Measurements from ENCODE around the gene DYNC1LI2. TPM values are rescaled to one million over a fixed set of nuclear protein-coding genes. Genes with fewer than 3 reads are reported as not detected.

DYNC1LI2 gene
- total and polyA plus RNA-seq, 10 of the 15 experiments (the other 5 are each of a cell fraction or from before 2014, with no cell fraction given) = 6.0 to 46.5 (median 33.7) TPM

DNA sequence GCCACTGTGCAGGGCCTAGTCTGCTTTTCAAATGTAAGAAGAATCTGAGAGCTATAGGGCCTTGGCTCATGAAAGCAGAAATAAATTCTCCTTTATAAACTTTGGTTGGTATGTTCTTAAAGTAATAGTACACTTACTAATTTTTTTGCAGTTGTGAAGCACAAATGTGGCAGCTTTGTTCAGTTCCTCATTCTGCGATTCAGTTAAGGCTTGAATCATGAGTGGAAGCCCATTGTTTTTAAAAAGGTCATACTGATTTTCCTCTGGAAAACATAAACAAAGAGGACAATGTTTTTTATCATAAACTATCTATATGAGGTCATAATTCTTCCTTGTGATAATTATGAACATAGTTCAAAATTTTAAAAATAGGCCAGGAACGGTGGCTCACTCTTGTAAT lies 23.6 kb upstream of the DYNC1LI2 start:
- WGBS (ENCODE audit: insufficient coverage, insufficient replicate concordance, low lambda C conversion rate, missing lambda C conversion rate) = 53% methylated on average over 2 of the region's 2 CpGs
- no peak for FAIRE-seq
- SMC1A ChIA-PET (ENCODE audit: uncharacterized antibody, unreplicated experiment) = interaction anchor here (1.8 kb wide), 1 partner anchor 9 kb away, joined by 7 read pairs; no protein-coding TSS in a partner anchor

More for the DNA sequence above, 23.6 kb upstream of the DYNC1LI2 start:
- Histone ChIP-seq H3K4me1 (ENCODE audit: control insufficient read depth, insufficient read depth, low read length) (no peaks in the 10 kb centered on the region), H3K27me3 (replicated peaks in 1 of 2; ENCODE audit: control insufficient read depth in 2 of 2, insufficient read depth in 2 of 2, low read length in 1 of 2) (no peaks in the 10 kb centered on the region), H3K36me3 (ENCODE audit: control insufficient read depth in 2 of 2, insufficient read depth in 2 of 2, low read length in 1 of 2) (no peaks in the 10 kb centered on the region), H4K20me1 (ENCODE audit: control insufficient read depth, insufficient read depth) (no peaks in the 10 kb centered on the region), H3K4me2 (ENCODE audit: control insufficient read depth, insufficient read depth) (no peak overlapping the region), H3K27ac (ENCODE audit: control insufficient read depth, insufficient read depth) (no peak overlapping the region), H3K4me3 (no peak overlapping the region), H3K9ac (ENCODE audit: control insufficient read depth, insufficient read depth, low read length) (no peak overlapping the region), H2AFZ (ENCODE audit: control insufficient read depth, low read depth, low read length) (no peak overlapping the region), H3K9me3 (replicated peaks; ENCODE audit: control insufficient read depth, insufficient read depth, low read length) (no peaks in the 10 kb centered on the region), H3K79me2 (ENCODE audit: control insufficient read depth, insufficient read depth, low read length) (no peaks in the 10 kb centered on the region)
- ChIA-PET RAD21 (ENCODE audit: unreplicated experiment) (no interaction called here), POLR2A (interaction anchor here (0.6 kb wide), 1 partner anchor 14 kb away, joined by 6 read pairs; no protein-coding TSS in a partner anchor), CTCF (interaction anchor here (1.0 kb wide), 1 partner anchor 24 kb away, joined by 3 read pairs; the partner anchor contains the start of gene DYNC1LI2)
- intact Hi-C loops (cut with micrococcal nuclease; ENCODE audit: unreplicated experiment) = no loop called here
- in situ Hi-C loops (cut with MboI) = no loop called here
- ATAC-seq = no peak
- BruUV-seq (replicated peaks) = no TSS peak
- DNase-seq (ENCODE audit: low read depth, low spot score) = no peak
- TF ChIP-seq, protein P1, sequence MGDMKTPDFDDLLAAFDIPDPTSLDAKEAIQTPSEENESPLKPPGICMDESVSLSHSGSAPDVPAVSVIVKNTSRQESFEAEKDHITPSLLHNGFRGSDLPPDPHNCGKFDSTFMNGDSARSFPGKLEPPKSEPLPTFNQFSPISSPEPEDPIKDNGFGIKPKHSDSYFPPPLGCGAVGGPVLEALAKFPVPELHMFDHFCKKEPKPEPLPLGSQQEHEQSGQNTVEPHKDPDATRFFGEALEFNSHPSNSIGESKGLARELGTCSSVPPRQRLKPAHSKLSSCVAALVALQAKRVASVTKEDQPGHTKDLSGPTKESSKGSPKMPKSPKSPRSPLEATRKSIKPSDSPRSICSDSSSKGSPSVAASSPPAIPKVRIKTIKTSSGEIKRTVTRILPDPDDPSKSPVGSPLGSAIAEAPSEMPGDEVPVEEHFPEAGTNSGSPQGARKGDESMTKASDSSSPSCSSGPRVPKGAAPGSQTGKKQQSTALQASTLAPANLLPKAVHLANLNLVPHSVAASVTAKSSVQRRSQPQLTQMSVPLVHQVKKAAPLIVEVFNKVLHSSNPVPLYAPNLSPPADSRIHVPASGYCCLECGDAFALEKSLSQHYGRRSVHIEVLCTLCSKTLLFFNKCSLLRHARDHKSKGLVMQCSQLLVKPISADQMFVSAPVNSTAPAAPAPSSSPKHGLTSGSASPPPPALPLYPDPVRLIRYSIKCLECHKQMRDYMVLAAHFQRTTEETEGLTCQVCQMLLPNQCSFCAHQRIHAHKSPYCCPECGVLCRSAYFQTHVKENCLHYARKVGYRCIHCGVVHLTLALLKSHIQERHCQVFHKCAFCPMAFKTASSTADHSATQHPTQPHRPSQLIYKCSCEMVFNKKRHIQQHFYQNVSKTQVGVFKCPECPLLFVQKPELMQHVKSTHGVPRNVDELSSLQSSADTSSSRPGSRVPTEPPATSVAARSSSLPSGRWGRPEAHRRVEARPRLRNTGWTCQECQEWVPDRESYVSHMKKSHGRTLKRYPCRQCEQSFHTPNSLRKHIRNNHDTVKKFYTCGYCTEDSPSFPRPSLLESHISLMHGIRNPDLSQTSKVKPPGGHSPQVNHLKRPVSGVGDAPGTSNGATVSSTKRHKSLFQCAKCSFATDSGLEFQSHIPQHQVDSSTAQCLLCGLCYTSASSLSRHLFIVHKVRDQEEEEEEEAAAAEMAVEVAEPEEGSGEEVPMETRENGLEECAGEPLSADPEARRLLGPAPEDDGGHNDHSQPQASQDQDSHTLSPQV (IDR thresholded peaks at IDR 0.05) = no peak
- TF ChIP-seq SIN3A (IDR thresholded peaks at IDR 0.05; ENCODE audit: low read depth, low read length) = no peak
